Activated T-cell treated with anti-CD3 and anti-CD28 coated beads for 4 hours (primary cell): Measurements from ENCODE around the gene SMYD3.
"Not testable (repeated sequence)": the region's sequence is repeated elsewhere in the genome, so short reads cannot be mapped to it uniquely, and the experiment has no call there.

ENCODE experiments used
- DNase-seq: peaks from one replicate; pipeline ENCODE4 v3.0.0-alpha.2; 2020

The SMYD3 gene

GRCh38 chr1:245748240-245748639 lies 758.8 kb downstream of the SMYD3 start:
- DNase-seq: no peak

- no peak for DNase-seq
These were observed 764.2 kb downstream of the SMYD3 start for GRCh38 chr1:245742896-245743295.

GRCh38 chr1:245740336-245740735 lies 766.7 kb downstream of the SMYD3 start:
- not testable (repeated sequence) for DNase-seq

GRCh38 chr1:245730801-245731200 lies 776.3 kb downstream of the SMYD3 start:
- no peak for DNase-seq

GRCh38 chr1:245728035-245728434 lies 779.0 kb downstream of the SMYD3 start:
- DNase-seq: not testable (repeated sequence)

- DNase-seq: no peak
These were observed 785.6 kb downstream of the SMYD3 start for GRCh38 chr1:245721488-245721887.

GRCh38 chr1:245718951-245719350 lies 788.1 kb downstream of the SMYD3 start:
- no peak for DNase-seq

- DNase-seq: no peak
These were observed 789.0 kb downstream of the SMYD3 start for GRCh38 chr1:245718123-245718522.

- DNase-seq: no peak
These were observed 789.5 kb downstream of the SMYD3 start for GRCh38 chr1:245717611-245718010.

GRCh38 chr1:245716561-245716960 lies 790.5 kb downstream of the SMYD3 start:
- no peak for DNase-seq

- DNase-seq: no peak
These were observed 791.1 kb downstream of the SMYD3 start for GRCh38 chr1:245715970-245716369.

GRCh38 chr1:245715291-245715701 lies 791.8 kb downstream of the SMYD3 start:
- DNase-seq: no peak

GRCh38 chr1:245714027-245714426 lies 793.1 kb downstream of the SMYD3 start:
- not testable (repeated sequence) for DNase-seq

- no peak for DNase-seq
These were observed 795.8 kb downstream of the SMYD3 start for GRCh38 chr1:245710961-245711903.

GRCh38 chr1:245707941-245708340 lies 799.1 kb downstream of the SMYD3 start:
- DNase-seq: no peak

GRCh38 chr1:245704765-245705164 lies 802.3 kb downstream of the SMYD3 start:
- no peak for DNase-seq

GRCh38 chr1:245704341-245704740 lies 802.7 kb downstream of the SMYD3 start:
- DNase-seq: no peak

GRCh38 chr1:245702346-245702745 lies 804.7 kb downstream of the SMYD3 start:
- DNase-seq: no peak

GRCh38 chr1:245701631-245702030 lies 805.4 kb downstream of the SMYD3 start:
- DNase-seq: no peak

GRCh38 chr1:245700631-245701030 lies 806.4 kb downstream of the SMYD3 start:
- no peak for DNase-seq
